ENCODE results near the gene ZDHHC21.

ZDHHC21 gene

DNA sequence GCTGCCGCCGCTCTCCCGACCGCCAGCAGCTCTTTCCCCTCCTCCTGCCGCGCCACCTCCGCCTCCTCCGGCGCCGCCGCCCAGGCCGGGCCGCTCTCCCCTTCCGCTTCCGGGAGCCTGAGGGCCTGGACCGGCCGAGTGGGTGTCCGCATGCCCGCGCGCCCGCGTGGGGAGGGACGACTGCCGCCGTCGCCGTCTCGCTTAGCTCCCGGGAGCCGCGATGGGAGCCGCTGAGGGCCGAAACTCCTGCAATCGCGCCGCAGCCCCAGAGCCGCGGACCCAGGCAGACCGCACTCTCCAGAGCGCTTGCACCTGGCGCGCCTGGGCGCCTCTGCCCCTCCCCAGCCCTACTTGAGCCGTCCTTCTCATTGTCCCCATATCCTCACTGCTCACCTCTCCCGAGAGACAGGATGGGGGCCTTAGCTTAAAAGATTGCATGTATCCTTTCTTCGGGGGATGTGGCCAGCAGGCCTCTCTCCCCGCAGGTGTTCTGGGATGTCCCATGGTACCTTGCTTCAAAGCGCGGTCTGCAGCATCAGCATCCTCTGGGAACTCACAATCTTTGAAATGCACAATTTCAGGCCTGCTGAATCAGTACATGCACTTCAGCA lies at the start of gene ZDHHC21:
Gene ZDHHC21, minus strand, starts transcription at position 182 of the 611 bp plus-strand sequence. CDS start 19,092 bp downstream, outside the sequence.
- peak in 1 of 2 donors; percentile 38 for DNase-seq (ENCODE audit: extremely low read depth in 1 of 2, low read depth in 1 of 2)

GRCh38 chr9:14741369-14741768 lies 48.1 kb upstream of the ZDHHC21 start:
- DNase-seq (ENCODE audit: extremely low read depth in 1 of 2, low read depth in 1 of 2): no peak

- DNase-seq (ENCODE audit: extremely low read depth in 1 of 2, low read depth in 1 of 2): no peak
Observed at GRCh38 chr9:14733133-14733532, 39.9 kb upstream of the ZDHHC21 start.

DNA sequence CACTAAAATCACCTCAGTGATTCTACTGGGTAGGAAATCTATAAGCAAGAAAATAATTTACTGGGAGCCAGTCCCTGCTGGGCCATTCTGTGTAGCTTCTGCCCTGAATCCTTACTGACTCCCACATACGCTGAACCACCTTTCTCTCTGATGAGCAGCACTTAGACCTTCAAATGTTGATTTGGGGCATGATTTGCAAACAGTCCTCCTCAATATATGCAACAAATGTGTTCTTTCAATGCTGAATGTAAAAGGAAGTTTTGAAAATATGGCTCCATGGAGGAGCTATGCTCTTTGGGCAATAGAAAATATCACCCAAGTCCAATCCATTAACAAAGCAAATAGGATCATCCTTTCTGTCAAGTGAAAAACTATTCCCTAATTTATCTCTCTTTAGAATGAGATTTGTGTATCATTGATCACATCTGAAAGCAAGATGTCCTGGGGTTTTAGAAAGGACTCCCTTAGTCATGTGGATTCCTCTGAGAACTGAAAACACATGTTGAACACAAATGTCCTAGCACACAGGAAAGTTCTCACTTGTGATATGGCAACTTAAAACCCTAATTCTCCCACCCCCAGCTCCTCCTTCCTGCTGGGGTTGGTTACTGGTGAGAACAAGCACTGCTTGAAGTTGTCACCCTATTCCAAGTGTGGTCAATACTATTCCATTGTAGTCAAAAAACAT lies 38.2 kb upstream of the ZDHHC21 start:
- no peak for DNase-seq (ENCODE audit: extremely low read depth in 1 of 2, low read depth in 1 of 2)

DNA sequence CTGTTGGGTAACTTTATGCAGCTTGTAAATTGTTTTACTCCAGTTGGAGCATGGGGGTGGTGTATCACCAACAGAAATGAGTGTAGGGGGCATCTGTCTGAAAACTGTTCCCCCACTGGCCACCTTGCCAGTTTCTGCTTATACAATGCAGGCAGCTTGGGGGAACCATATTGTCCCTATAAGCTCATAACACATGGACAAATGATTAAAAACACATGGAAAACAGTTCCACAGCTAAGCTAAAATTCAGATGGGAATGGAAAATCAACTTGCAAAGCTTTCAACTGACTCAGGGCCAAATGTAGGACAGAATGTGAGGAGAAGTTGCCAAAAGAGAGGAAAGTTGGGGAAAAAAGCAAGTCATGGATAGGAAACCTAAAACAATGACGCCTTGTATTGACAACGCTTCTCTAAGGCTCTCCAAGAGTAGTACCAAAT lies 37.2 kb upstream of the ZDHHC21 start:
- DNase-seq (ENCODE audit: extremely low read depth in 1 of 2, low read depth in 1 of 2): no peak

- no peak for DNase-seq (ENCODE audit: extremely low read depth in 1 of 2, low read depth in 1 of 2)
Observed at GRCh38 chr9:14723301-14723700, 30.1 kb upstream of the ZDHHC21 start.

GRCh38 chr9:14722391-14723035 lies 29.3 kb upstream of the ZDHHC21 start, which contains the start of gene CER1:
CER1 (minus strand) TSS chr9:14722733; CDS start chr9:14722672, 61 bp downstream.
- DNase-seq (ENCODE audit: extremely low read depth in 1 of 2, low read depth in 1 of 2): no peak

DNA sequence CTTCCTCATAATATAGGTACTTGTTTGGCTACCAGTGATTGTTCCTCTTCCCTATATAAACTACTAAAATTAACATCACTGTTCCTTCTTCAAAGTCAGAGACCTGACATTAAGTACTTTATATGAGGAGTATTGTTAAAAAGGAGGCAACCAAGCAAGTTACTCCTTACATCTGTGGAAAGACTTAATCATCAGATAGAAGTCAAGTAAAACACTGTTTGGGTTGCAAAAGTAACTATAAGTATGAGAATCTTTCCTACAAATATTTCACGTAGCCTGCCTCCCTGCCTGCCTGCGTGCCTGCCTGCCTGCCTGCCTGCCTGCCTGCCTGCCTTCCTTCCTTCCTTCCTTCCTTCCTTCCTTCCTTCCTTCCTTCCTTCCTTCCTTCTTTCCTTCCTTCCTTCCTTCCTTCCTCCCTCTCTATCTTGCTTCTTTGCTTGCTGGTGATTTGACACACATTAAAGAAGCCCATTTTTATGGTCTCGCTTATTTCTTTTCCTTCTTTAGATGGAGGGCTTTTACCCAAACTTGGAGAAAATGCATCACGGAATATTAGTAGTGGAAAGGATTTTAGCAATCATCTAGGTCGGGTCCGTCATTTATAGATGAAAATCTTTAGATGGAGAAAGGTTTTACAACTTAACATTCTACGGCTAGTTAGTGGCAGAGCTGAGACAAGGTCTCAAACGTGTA lies 26.1 kb upstream of the ZDHHC21 start:
- no peak for DNase-seq (ENCODE audit: extremely low read depth in 1 of 2, low read depth in 1 of 2)

- no peak for DNase-seq (ENCODE audit: extremely low read depth in 1 of 2, low read depth in 1 of 2)
Observed at GRCh38 chr9:14715102-14715501, 21.9 kb upstream of the ZDHHC21 start.

DNA sequence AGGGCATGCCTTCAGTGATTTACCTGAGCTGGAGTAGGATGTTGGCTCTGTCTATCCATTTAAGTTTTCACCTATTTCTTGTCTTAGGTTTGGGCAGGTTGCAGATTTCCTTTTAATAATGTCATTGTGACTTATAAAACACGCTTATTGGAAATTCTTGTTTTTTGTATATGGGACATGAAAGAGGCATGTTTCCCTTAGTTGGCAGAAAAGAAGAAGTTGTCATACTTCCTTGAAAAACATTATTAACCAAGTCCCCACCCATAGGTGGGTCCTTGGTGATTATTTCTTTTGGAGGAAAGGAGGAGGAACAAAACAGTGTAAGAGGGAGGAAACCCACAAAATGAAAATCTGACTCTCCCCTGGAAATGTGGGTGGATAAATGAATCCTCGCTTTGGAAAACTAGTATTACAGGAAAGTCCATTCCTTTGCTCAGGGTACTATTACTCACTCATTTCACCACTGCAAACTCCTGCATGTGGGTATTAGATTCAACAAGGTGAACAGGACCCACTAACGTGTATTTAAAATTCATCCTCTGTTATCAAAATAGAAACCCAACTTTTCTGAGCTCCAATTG lies 20.0 kb upstream of the ZDHHC21 start:
- DNase-seq (ENCODE audit: extremely low read depth in 1 of 2, low read depth in 1 of 2): no peak

- DNase-seq (ENCODE audit: extremely low read depth in 1 of 2, low read depth in 1 of 2): no peak
Observed at GRCh38 chr9:14710804-14711203, 17.6 kb upstream of the ZDHHC21 start.

DNA sequence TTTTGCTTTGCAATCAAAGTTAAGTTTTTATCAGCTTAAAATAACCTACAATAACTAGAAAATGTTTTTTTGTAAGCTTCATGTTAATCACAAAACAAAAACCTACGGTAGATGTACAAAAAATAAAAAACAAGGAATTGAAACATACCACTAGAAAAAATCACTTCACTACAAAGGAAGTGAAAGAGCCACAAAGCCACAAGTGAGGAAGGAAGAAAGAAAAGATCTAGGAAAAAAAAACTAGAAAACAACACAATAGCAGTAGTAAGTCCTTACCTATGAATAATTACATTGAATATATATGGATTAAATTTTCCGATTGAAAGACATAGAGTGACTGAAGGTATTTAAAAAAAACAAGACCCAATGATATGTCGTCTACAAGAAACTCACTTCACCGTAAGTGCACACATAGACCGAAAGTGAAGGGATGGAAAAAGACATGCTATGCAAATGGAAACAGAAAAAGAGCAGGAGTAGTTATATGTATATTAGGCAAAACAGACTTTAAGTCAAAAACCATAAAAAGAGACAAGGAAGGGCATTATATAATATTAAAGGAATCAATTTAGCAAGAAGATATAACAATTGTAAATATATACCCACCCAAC lies 13.4 kb upstream of the ZDHHC21 start:
- DNase-seq (ENCODE audit: extremely low read depth in 1 of 2, low read depth in 1 of 2): no peak

GRCh38 chr9:14705079-14705478 lies 11.8 kb upstream of the ZDHHC21 start:
- no peak for DNase-seq (ENCODE audit: extremely low read depth in 1 of 2, low read depth in 1 of 2)

- no peak for DNase-seq (ENCODE audit: extremely low read depth in 1 of 2, low read depth in 1 of 2)
Observed at GRCh38 chr9:14704281-14704680, 11.0 kb upstream of the ZDHHC21 start.

- DNase-seq (ENCODE audit: extremely low read depth in 1 of 2, low read depth in 1 of 2): no peak
Observed at GRCh38 chr9:14702200-14702720, 9.0 kb upstream of the ZDHHC21 start.

DNA sequence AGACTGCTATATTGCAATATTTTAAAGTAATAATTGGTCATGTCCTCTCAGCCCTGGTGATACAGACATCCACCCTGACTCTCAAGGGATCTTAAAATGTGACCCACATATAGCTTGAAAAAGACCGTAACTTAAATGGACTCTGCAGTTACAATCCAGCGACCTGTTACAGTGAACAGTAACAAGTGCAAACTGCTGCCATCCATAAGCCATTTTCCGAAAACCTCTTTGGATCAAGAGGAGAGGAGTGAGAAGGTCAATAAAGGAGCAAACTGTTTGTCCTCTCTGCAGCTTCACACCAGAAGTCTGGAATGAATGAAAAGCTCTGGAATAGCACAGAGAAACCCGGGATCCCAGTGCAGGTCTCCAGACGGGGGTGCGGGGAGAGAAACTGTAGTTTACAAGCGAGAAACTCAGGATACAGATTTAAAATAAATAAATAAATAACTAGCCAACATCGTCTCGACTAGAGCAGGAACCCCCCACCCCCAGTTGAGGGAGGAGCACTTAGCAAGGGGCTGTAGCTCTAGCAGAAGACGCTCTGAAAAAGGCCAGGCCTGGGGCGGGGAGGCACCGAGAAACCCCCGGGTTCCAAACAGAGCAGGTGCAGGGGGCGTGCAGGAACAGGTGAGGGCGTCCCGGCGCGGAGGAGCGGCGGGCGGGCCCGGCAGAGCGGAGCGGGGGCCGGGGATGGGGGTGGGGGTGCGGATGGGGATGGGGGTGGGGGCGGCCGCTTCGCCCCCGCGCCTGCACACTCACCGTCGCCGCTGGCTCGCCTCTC lies 572 bp downstream of the ZDHHC21 start:
- DNase-seq (ENCODE audit: extremely low read depth in 1 of 2, low read depth in 1 of 2): peak in 1 of 2 donors; percentile 8

GRCh38 chr9:14690948-14691730 lies 2.1 kb downstream of the ZDHHC21 start:
- DNase-seq (ENCODE audit: extremely low read depth in 1 of 2, low read depth in 1 of 2): no peak

- no peak for DNase-seq (ENCODE audit: extremely low read depth in 1 of 2, low read depth in 1 of 2)
Observed at GRCh38 chr9:14687042-14687719, 6.1 kb downstream of the ZDHHC21 start.
